Suppressor macrophage treated with lipopolysaccharide for 4 hours (primary cell): ENCODE measurements around the gene NSMCE4A.
"Not testable (repeated sequence)": the region's sequence is repeated elsewhere in the genome, so short reads cannot be mapped to it uniquely, and the experiment has no call there.

Source experiments
- DNase-seq: peaks from one replicate; pipeline ENCODE4 v3.0.0-alpha.2; 2020

Gene NSMCE4A

DNA sequence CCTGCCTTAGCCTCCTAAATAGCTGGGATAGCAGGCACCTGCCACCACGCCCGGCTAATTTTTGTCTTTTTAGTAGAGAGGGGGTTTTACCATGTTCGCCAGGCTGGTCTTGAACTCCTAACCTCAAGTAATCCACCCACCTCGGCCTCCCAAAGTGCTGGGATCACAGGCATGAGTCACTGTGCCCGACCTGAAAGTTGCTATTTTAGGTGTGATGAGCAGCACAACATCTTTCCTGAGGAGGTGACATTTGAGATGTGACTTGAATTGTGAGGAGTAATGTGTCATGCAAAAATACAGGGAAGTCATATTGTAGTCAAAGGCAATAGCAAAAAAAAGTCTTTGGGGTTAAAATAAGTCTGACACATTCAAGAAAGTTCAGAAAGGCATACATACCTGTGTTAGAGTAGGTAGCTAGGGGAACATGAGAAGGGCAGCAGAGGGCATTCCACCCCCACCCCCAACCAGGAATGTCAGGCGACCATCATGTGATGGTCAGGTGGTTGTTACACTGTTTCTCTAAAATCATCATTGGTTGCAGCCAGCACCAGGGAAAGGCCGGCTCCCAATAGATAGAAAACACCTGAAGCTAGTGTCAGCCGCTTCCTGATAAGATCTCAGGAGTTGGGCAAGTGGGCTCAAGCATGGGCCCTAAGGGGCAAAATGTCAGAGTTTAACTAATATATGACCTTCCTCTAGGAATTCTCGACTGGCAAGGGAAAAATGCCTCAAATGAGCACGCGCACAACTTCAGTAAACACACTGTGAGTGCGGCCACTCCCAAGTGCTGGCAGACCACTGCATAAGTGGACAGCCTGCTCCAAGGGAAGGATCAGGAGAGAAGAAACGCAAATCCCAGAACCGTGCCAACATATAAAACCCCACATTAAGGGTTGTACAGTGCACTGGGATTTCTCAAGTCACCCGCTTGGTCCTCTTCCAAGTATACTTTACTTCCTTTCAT is 13.6 kb upstream of the NSMCE4A start, which contains the start of gene TACC2:
Gene TACC2 (plus strand): TSS at position 803 of the 964 bp plus-strand sequence. CDS start 32,819 bp downstream, outside the sequence.
- no peak for DNase-seq

DNA sequence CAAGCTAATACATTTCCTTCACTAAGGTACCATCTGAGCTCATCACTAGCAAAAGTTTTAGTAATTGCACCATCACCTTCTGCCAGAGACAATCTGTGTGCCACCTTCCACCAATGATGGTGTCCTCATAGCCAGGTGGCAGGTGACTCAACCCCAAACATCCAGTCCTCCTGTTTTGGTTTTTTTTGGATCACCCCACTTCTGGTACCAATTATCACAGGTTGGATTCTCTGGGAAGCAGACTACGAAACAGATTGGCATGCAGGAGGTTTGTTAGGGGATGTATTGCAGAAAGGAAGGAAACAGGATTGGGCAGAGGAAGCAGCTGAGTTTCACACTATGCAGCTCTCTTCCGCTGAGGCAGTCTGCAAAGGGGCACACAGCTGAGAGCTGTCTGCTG is 9.4 kb upstream of the NSMCE4A start:
- no peak for DNase-seq

DNA sequence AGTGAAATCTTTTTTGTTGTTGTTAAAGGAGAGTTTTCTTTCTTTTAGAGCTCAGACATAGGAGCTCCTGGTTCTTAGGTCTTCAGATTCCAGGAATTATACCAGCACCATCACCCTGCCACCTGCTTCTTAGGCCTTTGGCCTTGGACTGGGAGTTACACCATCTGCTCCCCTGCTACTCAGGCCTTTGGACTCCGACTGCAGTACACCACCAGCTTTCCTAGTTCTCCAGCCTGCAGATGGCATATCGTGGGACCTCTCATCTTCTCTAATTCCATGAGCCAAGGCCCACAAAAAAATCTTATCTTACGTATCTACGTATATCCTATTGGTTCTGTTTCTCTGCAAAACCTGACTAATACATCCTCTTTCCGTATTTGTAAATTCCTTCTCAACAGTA is 8.8 kb upstream of the NSMCE4A start:
- DNase-seq = no peak

DNA sequence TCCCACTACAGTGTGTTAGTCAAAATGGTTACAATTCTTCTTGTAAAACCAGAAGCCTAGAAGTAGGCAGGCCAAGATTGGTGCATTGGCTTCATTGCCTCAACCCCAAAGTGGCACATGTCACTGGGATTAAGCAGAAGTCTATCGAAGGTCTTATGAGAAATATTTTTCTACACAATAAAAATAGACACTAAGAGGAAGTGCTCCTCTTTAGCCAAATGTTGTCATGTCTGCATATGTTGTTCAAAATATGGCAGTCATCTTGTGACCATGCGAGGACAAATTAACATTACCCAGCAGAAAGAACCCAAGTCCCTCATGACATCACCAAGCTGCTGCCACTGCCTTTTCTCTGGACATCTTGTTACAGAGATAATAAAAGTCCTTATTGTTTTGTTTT is 6.3 kb upstream of the NSMCE4A start:
- peak; percentile 29 for DNase-seq

DNA sequence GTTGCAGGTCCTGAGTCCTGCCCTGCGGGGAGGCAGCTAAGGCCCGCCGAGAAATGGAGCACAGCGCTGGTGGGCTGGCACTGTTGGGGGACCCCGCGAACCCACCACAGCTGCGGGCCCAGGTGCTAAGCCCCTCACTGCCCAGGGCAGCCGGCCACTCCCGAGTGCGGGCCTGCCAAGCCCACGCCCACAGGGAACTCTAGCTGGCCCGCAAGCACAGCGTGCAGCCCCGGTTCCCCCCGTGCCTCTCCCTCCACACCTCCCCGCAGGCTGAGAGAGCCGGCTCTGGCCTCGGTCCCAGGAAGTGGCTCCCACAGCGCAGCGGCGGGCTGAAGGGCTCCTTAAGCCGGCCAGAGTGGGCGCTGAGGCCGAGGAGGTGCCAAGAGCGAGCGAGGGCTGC is 3.5 kb upstream of the NSMCE4A start:
- no peak for DNase-seq

DNA sequence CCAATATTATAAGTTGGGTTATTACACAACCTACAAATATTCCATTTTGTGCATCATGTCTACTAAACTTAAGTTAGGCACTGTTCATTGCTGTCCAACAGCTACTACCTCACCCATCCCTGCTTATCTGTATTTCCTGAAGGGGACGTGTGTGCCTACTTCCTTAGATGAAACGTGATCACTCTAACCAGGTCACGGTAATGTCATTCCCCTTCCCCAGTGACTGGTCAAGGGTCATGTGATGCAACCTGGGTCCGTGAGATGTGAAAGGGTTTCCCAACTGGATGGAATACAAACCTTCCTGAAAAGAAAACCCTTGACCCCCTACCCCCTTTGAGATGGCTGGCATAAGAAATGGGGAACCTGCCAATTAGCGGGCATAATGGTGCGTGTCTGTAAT is 1.6 kb upstream of the NSMCE4A start:
- no peak for DNase-seq

DNA sequence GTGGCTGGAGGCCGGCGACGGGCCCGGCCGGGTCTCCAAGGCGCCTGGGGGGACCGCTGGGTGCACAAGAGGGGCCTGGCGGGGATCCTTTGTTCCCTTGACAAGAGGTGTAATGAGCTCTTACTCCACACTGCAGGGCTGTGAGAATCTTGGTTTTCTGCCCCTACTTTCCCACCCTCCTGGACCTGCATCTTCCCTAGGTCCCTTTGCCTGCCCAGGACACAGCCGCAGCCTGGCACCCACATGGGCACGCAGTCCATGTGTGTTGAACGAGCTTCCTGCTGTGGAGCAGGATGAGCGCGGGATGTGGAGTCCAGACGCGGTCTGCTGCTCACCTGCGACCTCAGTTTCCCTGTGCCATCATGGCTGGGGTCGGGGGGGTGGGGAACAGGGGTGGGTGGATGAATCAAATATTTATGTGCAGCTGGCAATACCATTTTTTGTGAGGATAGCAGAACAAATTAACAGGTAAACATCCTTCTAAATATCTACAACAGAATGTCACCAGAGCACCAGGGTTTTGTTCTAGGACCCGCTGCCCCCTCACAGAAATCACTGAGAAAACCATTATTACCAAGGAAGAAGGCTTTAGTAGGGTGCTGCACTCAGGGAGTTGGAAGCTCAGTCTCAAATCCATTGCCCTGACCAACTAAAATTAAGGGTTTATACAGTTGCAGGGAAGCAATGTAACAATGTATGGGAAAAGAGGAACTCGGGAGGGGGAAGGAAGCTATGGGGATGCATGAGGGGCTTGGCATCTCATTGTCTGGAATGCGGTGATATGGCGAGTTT is 474 bp upstream of the NSMCE4A start:
- no peak for DNase-seq

DNA sequence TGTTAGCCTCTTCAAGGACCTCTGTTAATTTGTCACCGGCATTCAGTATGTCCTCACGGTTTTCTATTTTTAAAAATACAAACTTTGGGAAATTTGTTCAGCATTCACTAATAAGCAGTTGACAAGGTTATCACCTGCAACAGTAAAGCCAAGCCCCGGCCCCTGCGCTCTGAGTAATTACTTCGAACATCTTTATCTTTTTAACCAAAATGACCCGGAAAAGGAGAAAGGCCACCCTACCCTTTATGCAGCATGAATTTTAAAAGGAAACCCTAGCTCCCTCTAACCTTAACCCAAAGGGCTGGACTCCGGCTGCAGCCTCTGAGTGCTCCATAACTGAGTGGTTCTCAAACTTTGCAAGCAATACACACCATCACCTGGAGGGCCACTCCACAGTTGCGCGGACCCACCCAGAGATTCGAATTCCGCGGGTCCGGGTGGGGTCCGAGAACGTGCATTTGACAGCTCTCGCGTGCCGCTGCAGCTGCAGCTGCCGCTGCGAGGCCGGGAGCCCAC is 940 bp downstream of the NSMCE4A start:
- no peak for DNase-seq

DNA sequence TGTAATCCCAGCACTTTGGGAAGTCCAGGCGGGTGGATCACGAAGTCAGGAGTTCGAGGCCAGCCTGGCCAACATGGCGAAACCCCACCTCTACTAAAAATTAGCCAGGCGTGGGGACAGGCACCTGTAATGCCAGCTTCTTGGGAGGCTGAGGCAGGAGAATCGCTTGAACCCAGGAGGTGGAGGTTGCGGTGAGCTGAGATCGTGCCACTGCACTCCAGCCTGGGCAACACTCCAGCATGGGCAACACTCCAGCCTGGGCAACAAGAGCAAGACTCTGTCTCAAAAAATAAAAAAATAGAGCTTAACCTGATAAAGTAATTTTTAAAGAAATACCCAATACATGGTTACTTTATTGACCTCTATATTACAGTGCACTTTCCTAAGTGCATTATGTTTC is 5.9 kb downstream of the NSMCE4A start:
- not testable (repeated sequence) for DNase-seq

DNA sequence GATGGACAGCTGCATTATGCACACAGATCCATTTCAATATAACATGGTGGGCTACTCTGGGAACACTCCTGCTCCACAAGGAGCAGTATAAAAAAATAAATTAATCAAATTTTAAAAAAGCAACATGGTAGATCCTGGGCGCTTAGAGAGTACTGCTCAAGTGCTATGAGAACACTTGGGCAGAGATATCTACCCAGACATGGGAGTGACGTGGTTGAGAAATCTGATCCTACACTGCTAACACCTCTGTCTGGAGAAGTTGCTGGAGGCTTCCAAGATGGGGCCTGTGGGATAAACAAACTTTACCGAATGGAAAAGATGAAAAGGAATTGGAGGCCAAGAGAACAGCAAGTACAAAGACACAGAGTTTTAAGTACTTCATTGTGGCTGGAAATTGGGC is 9.0 kb downstream of the NSMCE4A start:
- DNase-seq = no peak

DNA sequence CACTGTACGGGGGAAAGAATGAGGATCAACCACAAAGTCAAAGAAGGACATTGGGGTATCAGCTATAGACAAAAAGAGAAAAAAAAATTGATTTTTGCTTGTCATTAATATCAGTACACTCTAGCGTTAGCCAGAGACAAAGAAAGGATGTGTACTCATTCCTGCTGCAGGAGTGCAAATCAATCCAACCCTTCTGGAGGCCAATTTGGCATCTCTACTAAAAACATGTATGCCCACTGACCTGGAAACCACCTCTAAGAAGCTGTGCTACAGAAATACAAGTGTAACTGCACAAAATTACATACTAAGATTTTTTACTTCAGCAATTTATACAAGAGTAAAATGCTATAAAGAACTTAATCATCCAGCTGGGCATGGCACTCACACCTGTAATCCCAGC is 13.6 kb downstream of the NSMCE4A start:
- DNase-seq = no peak

DNA sequence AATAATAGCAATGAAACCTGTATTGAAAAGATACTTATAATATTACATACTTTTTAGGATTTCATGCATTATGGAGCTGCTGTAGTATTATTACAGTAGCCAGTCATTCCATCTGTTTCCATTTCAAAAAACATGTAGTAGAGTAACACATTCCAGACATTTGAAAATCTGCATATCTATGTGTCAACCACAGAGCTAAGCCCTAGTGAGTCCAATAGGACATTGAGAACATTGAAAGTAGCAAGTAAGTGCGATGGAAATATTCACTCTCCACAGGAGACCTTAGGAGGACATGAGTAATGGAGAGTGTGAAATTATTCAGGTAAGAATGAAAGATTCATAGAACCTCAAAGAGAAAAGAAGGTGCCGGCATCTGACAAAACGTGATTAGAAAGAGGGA is 15.3 kb downstream of the NSMCE4A start:
- no peak for DNase-seq

DNA sequence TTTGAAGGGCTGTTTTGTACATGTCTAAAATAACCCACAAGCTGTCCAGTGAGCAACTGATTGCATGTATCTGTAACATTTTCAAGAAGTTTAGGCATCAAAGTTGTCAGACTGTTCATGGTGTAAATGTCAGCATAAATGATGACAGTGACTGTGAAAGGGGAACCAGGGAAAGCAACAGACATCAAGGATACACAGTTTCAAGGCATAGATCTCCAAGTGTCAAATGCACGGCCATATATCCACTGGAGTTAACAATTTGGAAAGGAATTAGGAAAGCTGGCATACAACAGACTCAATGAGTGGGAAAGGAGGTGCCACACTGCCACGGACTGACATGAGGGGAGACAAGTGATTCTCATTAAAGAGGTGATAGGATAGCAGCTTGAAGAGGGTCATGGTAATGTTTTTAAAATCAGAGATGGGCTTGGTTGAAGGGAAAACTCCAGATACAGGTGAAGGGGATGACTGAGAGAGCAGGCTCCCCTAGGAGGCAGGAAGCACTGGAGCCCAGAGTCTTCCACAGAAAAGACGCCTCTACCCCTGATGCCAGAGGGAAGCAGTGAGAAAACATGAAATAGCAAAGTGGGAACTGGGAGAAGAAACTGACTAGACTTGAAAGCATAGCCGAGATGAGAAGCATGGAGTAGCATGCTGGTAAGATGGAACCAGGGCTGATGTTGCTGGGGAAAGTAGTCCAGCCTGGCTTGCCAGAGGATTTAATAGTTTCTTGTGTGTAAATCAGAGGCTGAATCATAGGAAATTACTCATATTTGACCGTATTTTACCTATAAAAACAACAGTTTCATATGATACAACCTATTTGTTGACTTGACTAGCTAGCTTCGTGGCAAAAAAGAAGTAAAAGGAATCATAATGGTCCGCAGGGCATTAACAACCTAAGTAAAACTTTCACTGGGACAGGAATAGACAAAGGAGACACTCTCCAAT is 18.6 kb downstream of the NSMCE4A start:
- no peak for DNase-seq

DNA sequence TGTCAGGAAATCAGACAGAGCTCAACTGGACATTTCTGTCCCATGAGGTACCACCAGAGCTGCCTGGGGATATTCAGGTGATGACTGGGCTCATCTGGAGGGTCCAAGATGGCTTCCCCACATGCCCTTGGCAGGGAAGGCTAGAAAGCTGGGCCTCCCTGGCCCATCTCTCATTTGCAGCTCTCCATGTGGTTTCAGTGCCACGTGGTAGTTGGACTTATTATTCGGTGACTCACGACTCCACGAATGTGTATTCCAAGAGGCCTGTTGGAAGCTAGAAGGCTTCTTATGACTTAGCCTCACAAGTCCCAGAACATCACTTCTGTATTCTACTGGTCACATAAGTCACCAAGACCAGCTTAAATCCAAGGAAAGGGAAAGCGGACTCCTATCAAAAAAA is 22.8 kb downstream of the NSMCE4A start:
- DNase-seq = no peak

DNA sequence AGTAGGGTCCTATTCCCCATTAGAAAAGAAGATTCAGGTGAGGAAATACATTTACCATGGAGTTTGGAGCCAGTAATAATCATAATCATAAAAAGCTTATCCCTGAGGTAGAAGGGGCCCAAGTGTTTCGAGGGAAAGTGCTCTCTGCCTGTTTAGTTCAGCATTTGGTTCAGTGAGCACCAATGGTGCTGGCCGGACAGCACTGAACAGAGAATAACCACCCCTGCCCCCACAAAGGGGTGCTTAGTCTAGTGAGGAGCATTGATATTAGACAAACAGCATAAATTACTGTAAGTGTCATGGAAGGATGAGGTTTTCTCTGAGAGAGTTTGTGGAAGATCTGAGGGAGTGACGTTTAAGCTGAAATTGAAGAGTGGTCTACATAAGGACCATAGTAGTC is 25.6 kb downstream of the NSMCE4A start:
- no peak for DNase-seq

DNA sequence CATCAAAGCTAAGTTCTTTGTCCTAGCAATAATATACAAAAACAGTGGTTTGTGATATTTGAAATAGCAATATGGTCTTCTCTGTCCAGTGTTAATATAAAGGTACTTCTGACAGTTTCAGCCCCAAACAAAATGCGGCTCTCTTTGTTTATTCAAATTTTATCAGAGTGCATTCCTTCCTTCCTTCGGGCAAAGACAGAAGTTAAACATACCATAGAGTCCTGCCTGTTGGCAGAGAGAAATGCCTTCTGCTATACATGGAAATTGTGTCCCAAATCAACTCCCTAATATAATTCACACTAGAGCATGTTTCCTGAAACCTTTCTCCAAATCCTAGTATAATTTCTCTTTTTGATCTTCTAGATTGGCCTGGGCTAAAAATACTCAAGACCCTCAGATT is 26.0 kb downstream of the NSMCE4A start:
- no peak for DNase-seq

DNA sequence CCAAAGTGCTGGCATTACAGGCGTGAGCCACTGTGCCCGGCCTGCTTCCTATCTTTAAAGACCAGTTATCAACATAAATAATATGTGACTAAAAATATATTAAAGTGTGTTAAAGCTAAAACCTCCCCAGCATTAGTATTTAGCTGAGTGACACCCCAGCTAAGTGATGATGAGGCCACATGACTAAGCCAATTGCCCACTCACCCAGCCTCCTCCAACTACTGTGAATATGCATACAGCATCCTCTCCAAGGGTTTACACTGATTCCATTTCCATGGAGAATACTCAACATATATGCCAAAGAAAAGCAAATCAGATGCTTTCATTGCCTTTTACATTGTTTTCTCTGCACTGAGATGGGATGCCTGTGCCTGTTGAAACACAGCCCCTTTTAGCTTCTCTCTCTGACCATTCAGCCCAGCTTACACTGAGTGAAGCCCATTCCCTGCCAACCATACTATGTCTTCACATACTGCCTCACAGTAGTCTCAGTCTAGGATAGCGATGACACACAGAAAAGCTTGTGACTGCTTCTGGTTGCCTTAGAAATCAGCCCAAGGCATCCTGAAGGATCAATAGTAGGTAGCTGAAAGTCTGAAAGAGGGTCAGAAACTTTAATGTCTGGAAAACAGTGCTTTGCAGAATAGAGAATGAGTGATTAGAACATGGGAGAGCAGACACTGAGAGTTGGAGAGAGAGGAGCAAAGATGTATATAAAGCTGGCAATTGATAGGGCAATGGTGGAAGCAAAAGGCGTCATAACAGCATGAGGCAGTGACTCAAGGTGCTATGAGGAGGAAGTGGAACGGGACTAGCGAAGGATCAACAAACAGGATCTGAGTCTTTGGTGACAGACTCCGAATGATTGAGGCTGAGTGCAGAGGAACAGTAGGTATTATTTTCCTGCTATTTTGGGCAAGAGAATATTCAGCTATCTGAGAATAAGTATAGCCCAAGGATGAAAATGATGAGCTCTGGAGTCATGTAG is 27.4 kb downstream of the NSMCE4A start:
- DNase-seq = peak; percentile 60

DNA sequence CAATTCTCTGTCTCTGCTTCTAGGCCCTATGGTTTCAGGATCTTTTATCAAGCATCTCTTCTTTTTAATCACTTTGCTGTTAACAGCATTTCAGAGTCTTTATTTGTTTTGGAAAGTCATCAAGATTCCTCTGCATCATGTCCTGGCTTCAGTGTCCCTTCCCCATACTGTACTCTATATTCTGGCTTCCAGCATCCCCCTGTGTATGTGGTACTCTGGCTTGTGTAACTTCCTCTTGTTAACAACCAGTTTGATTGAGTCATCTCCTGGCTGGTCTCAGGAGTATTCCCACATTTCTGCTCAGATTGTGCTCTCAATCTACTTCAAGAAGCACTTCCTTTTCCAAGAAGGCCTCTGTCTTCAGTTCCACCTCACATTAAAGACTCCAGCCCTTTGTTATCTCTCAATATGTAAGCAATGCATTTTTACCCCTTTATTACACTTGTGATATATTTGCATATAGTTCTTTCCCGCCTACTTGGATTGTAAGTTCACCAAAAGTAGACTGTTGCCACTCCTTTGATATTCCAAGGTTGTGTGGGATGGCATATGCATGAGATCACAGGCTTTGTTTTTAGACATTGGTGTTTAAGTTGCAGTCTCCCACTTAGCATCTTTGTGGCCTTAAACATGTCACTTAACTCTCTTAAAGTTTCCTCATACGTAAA is 32.1 kb downstream of the NSMCE4A start:
- DNase-seq = peak; percentile 70

DNA sequence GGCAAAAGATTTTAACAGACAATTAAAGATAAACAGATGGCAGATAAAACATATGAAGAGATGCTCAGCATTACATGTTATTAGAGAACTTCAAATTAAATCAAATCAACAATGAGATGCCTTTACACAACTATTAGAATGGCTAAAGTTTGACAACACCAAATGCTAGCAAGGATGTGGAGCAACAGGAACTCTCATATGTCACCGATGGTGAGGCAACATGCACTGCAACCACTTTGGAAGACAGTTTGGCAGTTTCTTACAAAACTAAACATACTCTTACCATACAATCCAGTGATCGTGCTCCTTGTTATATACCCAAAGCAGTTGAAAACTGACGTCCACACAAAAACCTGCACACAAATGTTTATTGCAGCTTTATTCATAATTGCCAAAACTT is 33.5 kb downstream of the NSMCE4A start:
- DNase-seq = no peak

DNA sequence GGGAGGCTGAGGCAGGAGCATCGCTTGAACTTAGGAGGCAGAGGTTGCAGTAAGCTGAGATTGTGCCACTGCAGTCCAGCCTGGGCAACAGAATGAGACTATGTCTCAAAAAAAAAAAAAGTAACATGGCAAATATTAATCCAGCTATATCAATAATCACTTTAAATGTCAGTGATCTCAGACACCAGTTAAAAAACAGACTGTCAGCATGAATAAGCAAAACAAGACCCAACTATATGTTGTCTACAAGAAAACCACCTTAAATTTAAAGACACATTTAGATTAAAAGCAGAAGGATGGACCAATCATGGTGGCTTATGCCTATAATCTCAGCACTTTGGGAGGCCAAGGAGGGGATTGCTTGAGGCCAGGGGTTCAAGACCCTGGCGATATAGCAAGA is 38.7 kb downstream of the NSMCE4A start:
- DNase-seq = no peak

DNA sequence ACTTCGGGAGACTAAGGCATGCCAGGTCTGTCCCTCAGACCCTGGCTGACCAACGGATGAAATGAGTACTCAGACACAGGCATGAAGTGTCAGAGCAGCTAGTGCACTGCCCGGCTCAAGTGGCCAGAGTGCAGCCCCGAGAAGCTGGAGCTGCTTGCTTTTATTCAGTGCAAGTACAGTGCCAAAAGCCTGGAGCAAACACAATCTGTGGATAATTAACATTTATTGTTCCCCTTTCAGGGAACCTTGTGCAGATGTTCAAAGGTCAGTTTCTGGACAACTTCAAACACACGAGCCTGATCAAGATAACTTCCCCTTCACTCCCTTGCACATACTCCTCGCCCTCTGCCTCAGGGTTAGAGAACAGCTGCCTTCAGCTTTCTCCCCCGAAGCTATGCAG is 39.3 kb downstream of the NSMCE4A start:
- no peak for DNase-seq
